ENCODE results near the gene THBS3. TPM values are rescaled to one million over a fixed set of nuclear protein-coding genes. Genes with fewer than 3 reads are reported as not detected.

Gene THBS3
- total and polyA plus RNA-seq, 9 of the 15 experiments (the other 6 are each of a cell fraction or from before 2014, with no cell fraction given) = 0.59 to 8.3 (median 3.2) TPM

DNA sequence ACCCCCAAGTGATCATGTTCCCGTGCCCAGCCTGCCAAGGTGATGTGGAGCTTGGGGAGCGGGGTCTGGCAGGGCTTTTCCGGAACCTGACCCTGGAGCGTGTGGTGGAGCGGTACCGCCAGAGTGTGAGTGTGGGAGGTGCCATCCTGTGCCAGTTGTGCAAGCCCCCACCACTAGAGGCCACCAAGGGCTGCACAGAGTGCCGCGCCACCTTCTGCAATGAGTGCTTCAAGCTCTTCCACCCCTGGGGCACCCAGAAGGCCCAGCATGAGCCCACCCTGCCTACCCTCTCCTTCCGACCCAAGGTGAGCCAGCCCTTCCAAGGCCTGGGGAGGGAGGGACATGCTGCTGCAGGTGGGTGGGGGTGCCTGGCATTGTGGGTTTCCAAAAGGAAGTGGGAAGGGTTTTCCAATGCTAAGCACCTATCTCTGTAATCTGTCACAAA, 31.7 kb downstream of the THBS3 start:
- H3K9me1 ChIP-seq (ENCODE audit: control insufficient read depth, insufficient read depth, low read length) = no peaks in the 10 kb centered on the region
- H3K27me3 ChIP-seq (ENCODE audit: control insufficient read depth in 2 of 2, insufficient read depth in 2 of 2, low read length in 2 of 2) = no peaks in the 10 kb centered on the region
- WGBS (ENCODE audit: insufficient coverage, low coverage, missing lambda C conversion rate) = 88% methylated on average over 9 of the region's 9 CpGs
- ChIA-PET POLR2A (interaction anchor here (0.6 to 1.2 kb wide), 4 partner anchors 8 to 87 kb away, joined by 3 to 4 read pairs (median 4); no protein-coding TSS in a partner anchor), CTCF (ENCODE audit: low intra/inter-chr PET ratio) (interaction anchor here (0.8 to 2.3 kb wide), 3 partner anchors 17 to 416 kb away, joined by 3 to 17 read pairs (median 4); no protein-coding TSS in a partner anchor)
- no peak for FAIRE-seq
- peak overlapping the region in 1 of 2 experiments; percentile 69; a peak in 2 of 4 replicates for H3K9ac ChIP-seq (ENCODE audit: insufficient read depth in 1 of 2, low read depth in 2 of 2, low read length in 2 of 2)
- no peaks in the 10 kb centered on the region for H3K9me3 ChIP-seq (replicated peaks; ENCODE audit: control insufficient read depth, insufficient read depth, low read depth, low read length)
- DNase-seq (ENCODE audit: extremely low read depth in 1 of 4, low spot score in 3 of 4) = no peak
- no peak overlapping the region for H3K4me2 ChIP-seq (ENCODE audit: insufficient read depth, low read length)
- intact Hi-C loops (cut with micrococcal nuclease) (loop anchor here (1.0 kb wide), 2 partner anchors 17 to 50 kb away; no protein-coding TSS in a partner anchor), in situ Hi-C loops (cut with MboI) (no loop called here)
- no peak overlapping the region for H3K27ac ChIP-seq (ENCODE audit: extremely low read depth, low read depth, low read length)
- peaks cover 13% of the 10 kb centered on the region; the same call in 2 of the 3 replicates for H3K36me3 ChIP-seq (ENCODE audit: control insufficient read depth, insufficient read depth, low read length)
- no peak for ATAC-seq
- TF ChIP-seq PHTF2 (CRISPR knock-in tag; IDR thresholded peaks at IDR 0.05) (no peak), CTCF (IDR thresholded peaks at IDR 0.05 in 2 of 3, conservative IDR thresholded peaks at IDR 0.05 in 1 of 3; ENCODE audit: insufficient read depth in 2 of 3, low read depth in 1 of 3, low read length in 3 of 3) (peak in 1 of 3 experiments; percentile 14; a peak in 1 of 6 replicates), RNF2 (IDR thresholded peaks at IDR 0.05) (no peak)
- peaks cover 15% of the 10 kb centered on the region for H3K79me2 ChIP-seq (ENCODE audit: control insufficient read depth, insufficient read depth, low read length)
- H2AFZ ChIP-seq (ENCODE audit: low read depth, low read length) = no peak overlapping the region
- peaks cover 21 to 63% of the 10 kb centered on the region in 2 experiments; a peak in 4 of 5 replicates for H3K4me1 ChIP-seq (replicated peaks in 1 of 2; ENCODE audit: control insufficient read depth in 2 of 2, insufficient read depth in 2 of 2, low read length in 2 of 2)
- H4K20me1 ChIP-seq (replicated peaks; ENCODE audit: control insufficient read depth, insufficient read depth, low read length) = no peaks in the 10 kb centered on the region
- BruUV-seq (replicated peaks) = no TSS peak
- no peak overlapping the region for H3K4me3 ChIP-seq
